ENCODE data around the gene ROBO4. TPM values are rescaled to one million over a fixed set of nuclear protein-coding genes. Genes with fewer than 3 reads are reported as not detected.

Gene ROBO4
- polyA plus RNA-seq, 2 of the 4 experiments (the other 2 are of a cell fraction): not detected

- Histone ChIP-seq H3K27ac (no peak overlapping the region), H3K4me2 (no peak overlapping the region), H3K9me3 (no peaks in the 10 kb centered on the region), H3K4me1 (no peaks in the 10 kb centered on the region), H3K4me3 (no peak overlapping the region)
- ChIA-PET CTCF (interaction anchor here (0.6 to 1.6 kb wide), 2 partner anchors 10 to 21 kb away, joined by 3 read pairs; no protein-coding TSS in a partner anchor), POLR2A (no interaction called here)
- 56% methylated on average over 4 of the region's 4 CpGs for WGBS (ENCODE audit: missing lambda C conversion rate)
- TF ChIP-seq PBX3 (IDR thresholded peaks at IDR 0.05): no peak
- no peak for TF ChIP-seq HOXB13 (CRISPR knock-in tag; IDR thresholded peaks at IDR 0.05; ENCODE audit: low read depth)
- TF ChIP-seq ELK1 (IDR thresholded peaks at IDR 0.05; ENCODE audit: low read depth, low read length): no peak
- TF ChIP-seq ESRRA (IDR thresholded peaks at IDR 0.05; ENCODE audit: borderline replicate concordance, low read length): no peak
- no peak for TF ChIP-seq MAX (IDR thresholded peaks at IDR 0.05)
- TF ChIP-seq ZNF302 (CRISPR knock-in tag; IDR thresholded peaks at IDR 0.05): no peak
- no peak for TF ChIP-seq BCL3 (IDR thresholded peaks at IDR 0.05)
- TF ChIP-seq SREBF2 (IDR thresholded peaks at IDR 0.05): no peak
- TF ChIP-seq POLR2A (IDR thresholded peaks at IDR 0.05; ENCODE audit: low read length): no peak
- TF ChIP-seq REST (IDR thresholded peaks at IDR 0.05): no peak
- TF ChIP-seq HDAC2 (IDR thresholded peaks at IDR 0.05): no peak
- no peak for TF ChIP-seq RCOR1 (IDR thresholded peaks at IDR 0.05; ENCODE audit: low read depth, low read length)
- TF ChIP-seq HES2 (IDR thresholded peaks at IDR 0.05): no peak
- no peak for TF ChIP-seq ZSCAN20 (CRISPR knock-in tag; IDR thresholded peaks at IDR 0.05)
- no peak for TF ChIP-seq MAFK (IDR thresholded peaks at IDR 0.05; ENCODE audit: partially characterized antibody)
- no peak for TF ChIP-seq CTCF (IDR thresholded peaks at IDR 0.05)
- TF ChIP-seq GATA3 (IDR thresholded peaks at IDR 0.05; ENCODE audit: borderline replicate concordance): no peak
- no peak for TF ChIP-seq NPAS2 (CRISPR knock-in tag; IDR thresholded peaks at IDR 0.05; ENCODE audit: borderline replicate concordance)
- DNase-seq (ENCODE audit: low read depth in 1 of 2, low spot score in 1 of 2) (no peak), FAIRE-seq (no peak), ATAC-seq (no peak)
These were observed 25.2 kb upstream of the ROBO4 start for GRCh38 chr11:124922831-124923230.
